Measurements from ENCODE around the gene SPTBN1. TPM values are rescaled to one million over a fixed set of nuclear protein-coding genes. Genes with fewer than 3 reads are reported as not detected.

The SPTBN1 gene
- total and polyA plus RNA-seq, 9 of the 15 experiments (the other 6 are each of a cell fraction or from before 2014, with no cell fraction given), result 8.9 to 66.8 (median 31.4) TPM

- ChIA-PET CTCF (ENCODE audit: low intra/inter-chr PET ratio) (no interaction called here), POLR2A (interaction anchor here (0.6 to 1.3 kb wide), 3 partner anchors 9 to 359 kb away, joined by 3 to 5 read pairs (median 4); no protein-coding TSS in a partner anchor)
- intact Hi-C loops (cut with micrococcal nuclease), result no loop called here
- WGBS (ENCODE audit: insufficient coverage, low coverage, missing lambda C conversion rate), result 60% methylated on average over 9 of the region's 9 CpGs
- Histone ChIP-seq H3K4me2 (ENCODE audit: insufficient read depth, low read length) (no peak overlapping the region), H3K4me3 (no peak overlapping the region), H3K4me1 (replicated peaks in 1 of 2; ENCODE audit: control insufficient read depth in 2 of 2, insufficient read depth in 2 of 2, low read length in 2 of 2) (peaks cover 19 to 60% of the 10 kb centered on the region in 2 experiments), H3K9me3 (replicated peaks; ENCODE audit: control insufficient read depth, insufficient read depth, low read depth, low read length) (no peaks in the 10 kb centered on the region), H3K27ac (ENCODE audit: extremely low read depth, low read depth, low read length) (no peak overlapping the region), H3K36me3 (ENCODE audit: control insufficient read depth, insufficient read depth, low read length) (peaks cover 8% of the 10 kb centered on the region; the same call in 1 of the 3 replicates), H3K9me1 (ENCODE audit: control insufficient read depth, insufficient read depth, low read length) (peaks cover 6% of the 10 kb centered on the region), H3K27me3 (ENCODE audit: control insufficient read depth in 2 of 2, insufficient read depth in 2 of 2, low read length in 2 of 2) (no peaks in the 10 kb centered on the region), H2AFZ (ENCODE audit: low read depth, low read length) (no peak overlapping the region), H3K9ac (ENCODE audit: insufficient read depth in 1 of 2, low read depth in 2 of 2, low read length in 2 of 2) (no peak overlapping the region), H4K20me1 (replicated peaks; ENCODE audit: control insufficient read depth, insufficient read depth, low read length) (peaks cover 39% of the 10 kb centered on the region), H3K79me2 (ENCODE audit: control insufficient read depth, insufficient read depth, low read length) (peaks cover 90% of the 10 kb centered on the region)
- in situ Hi-C loops (cut with MboI), result no loop called here
- BruUV-seq (replicated peaks), result no TSS peak
- ATAC-seq, result no peak
- no peak for DNase-seq (ENCODE audit: extremely low read depth in 1 of 4, low spot score in 3 of 4)
- FAIRE-seq, result no peak
- TF ChIP-seq ZBTB8A (IDR thresholded peaks at IDR 0.05; ENCODE audit: partially characterized antibody) (no peak), JUNB (CRISPR knock-in tag; conservative IDR thresholded peaks at IDR 0.05) (no peak), CHAMP1 (IDR thresholded peaks at IDR 0.05) (no peak), ARID2 (IDR thresholded peaks at IDR 0.05) (no peak), ZC3H11A (IDR thresholded peaks at IDR 0.05; ENCODE audit: low read depth, low read length) (no peak), ARID1B (IDR thresholded peaks at IDR 0.05) (peak; percentile 13; the same call in 1 of the 2 replicates), KAT8 (IDR thresholded peaks at IDR 0.05; ENCODE audit: low read depth) (no peak), TFE3 (CRISPR knock-in tag; IDR thresholded peaks at IDR 0.05) (no peak), KLF6 (CRISPR knock-in tag; IDR thresholded peaks at IDR 0.05; ENCODE audit: borderline replicate concordance) (no peak), ARID3A (IDR thresholded peaks at IDR 0.05; ENCODE audit: borderline replicate concordance, low read depth, low read length) (no peak), ATF6 (CRISPR knock-in tag; IDR thresholded peaks at IDR 0.05) (no peak), MTA2 (IDR thresholded peaks at IDR 0.05; ENCODE audit: low read depth) (no peak), STAG1 (CRISPR knock-in tag; IDR thresholded peaks at IDR 0.05; ENCODE audit: borderline replicate concordance) (no peak), SAP30 (IDR thresholded peaks at IDR 0.05; ENCODE audit: borderline replicate concordance, insufficient read depth, low read depth, low read length, poor library complexity, severe bottlenecking) (no peak), PML (IDR thresholded peaks at IDR 0.05; ENCODE audit: low read length) (no peak), ZNF232 (CRISPR knock-in tag; IDR thresholded peaks at IDR 0.05) (no peak)
These were observed 119.3 kb downstream of the SPTBN1 start for GRCh38 chr2:54575379-54575888.

Measured in K562 (cell line).